ENCODE results near the gene ITGB2.
A peak's percentile ranks its signal among the peaks of the same experiment; 100 is the strongest.

ITGB2 gene

DNA sequence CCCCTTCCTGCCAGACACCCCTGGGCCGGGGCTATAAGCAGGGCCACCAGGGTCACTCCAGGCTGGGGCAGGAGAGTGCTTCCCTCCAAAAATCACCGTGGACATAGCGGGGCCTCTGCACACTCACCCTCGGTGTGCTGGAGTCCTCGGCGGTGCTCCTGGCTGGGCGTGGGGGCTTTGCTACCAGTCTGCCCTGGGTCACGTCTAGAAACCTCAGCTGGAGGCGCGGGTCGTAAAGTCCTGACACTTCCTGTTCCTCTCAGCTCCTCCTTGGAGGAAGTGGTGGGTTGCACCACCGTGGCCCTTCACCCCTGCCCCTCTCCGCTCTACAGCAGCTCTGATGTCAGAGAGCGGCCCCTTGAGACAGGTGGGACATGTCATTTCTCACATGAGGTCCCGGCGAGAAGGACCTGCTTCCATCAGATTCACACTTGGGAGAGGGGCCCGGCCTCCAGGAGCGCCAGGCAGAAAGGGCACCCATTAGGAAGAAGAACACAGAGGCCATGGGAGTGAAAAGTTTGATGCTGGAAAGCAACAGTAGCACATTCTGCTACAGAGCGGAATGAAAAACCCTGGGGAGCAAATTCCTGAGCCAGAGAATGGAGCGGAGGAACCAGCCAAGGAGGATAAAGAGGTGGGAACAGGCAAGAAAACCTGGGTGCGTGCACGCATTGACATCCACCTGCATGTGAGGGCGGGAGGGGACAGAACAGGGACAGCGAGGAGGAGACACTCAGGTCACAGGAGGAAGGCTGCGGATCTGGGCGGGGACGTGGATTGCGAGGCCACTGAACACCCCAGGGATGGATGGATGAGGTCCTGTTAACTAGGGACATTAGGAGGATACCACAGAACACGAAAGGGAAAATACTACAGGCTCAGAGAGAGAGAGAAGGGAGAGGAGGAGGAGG lies at the start of gene ITGB2:
ITGB2 (minus strand) TSS at position 206 of the 911 bp plus-strand sequence. CDS start 10,117 bp downstream, outside the sequence.
- H3K27me3 Mint-ChIP-seq: no peaks in the 10 kb centered on the region
- intact Hi-C loops (cut with micrococcal nuclease): no loop called here
- H3K9me3 Mint-ChIP-seq: no peaks in the 10 kb centered on the region
- H3K36me3 Mint-ChIP-seq (ENCODE audit: low read depth): peaks cover 57% of the 10 kb centered on the region
- H3K4me3 Mint-ChIP-seq: peak within 1 kb of the TSS; percentile 91
- H3K27ac Mint-ChIP-seq: peak within 1 kb of the TSS; percentile 80
- H3K4me1 Mint-ChIP-seq (ENCODE audit: low read depth): peaks cover 82% of the 10 kb centered on the region

DNA sequence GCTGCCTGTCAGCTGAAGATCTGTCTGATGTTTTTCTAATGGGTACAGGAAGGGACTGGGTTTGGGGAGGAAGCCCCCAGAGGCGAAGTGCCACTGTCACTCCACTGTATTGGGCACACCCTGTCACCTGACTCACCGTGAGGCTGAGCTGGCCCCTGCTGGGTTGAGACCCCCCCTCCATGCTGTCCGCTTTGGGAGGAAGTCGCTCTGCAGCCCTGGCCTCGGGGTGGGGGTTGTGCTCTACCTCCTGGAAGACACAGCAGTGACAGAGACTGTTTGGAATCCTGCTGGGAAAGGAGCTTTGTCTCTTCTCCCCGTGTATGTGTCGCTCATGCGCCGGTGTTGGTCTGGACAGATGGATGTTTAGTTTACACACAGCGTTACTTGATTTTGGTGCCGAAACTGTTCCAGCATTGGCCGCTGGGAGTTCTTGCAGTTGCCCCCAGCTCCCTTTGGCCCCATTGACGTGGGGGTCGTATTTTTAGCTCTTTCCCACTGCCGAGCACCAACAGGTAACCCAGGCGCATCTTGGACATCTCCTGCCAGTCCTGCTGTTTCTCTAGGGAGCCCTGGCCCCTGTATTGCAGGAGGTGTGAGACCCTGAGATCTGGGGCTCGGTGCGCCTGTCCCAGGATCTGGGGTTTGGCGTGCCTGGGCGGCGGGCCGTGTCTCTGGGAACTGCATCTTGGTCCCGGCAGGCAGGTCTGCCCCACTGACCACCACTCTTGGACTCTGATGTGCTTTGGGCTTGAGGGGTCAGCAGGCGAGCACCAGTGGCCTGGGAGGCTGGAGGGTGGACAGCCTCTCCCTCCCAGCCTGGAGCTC lies 49.4 kb upstream of the ITGB2 start:
- Mint-ChIP-seq H3K4me3 (no peak overlapping the region), H3K27ac (peak overlapping the region; percentile 6), H3K27me3 (peaks cover 3% of the 10 kb centered on the region), H3K9me3 (no peaks in the 10 kb centered on the region), H3K36me3 (ENCODE audit: low read depth) (peaks cover 92% of the 10 kb centered on the region), H3K4me1 (ENCODE audit: low read depth) (peaks cover 65% of the 10 kb centered on the region)
- intact Hi-C loops (cut with micrococcal nuclease): no loop called here

DNA sequence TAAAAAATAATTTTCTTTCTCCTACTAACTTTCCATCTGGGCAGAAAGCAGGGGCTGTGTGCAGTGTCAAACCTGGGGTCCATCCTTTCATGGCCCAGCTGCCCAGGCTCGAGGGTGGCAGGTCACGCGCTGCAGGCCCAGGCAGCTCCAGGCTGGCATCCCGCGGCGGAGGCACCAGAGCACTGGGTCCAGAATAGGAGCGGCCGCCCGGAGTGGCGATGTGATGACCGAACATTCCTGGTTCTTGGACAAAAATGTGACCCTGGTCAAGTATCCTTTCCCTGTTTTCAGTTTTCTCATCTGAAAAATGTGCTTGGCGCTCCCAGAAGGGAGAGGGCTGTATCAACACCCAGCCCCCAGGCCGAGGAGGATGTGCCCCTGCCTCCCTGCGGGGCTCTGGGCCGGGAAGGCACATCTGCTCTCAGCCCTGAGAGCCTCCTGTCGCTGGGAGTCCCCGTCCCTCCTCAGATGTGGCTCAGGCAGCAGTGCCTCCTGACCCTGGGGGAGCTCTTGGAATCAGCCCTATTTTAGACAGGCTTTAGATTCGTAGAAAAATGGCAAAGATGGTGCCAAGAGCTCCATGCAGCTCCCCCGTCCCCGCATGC lies 48.5 kb upstream of the ITGB2 start:
- intact Hi-C loops (cut with micrococcal nuclease): no loop called here
- Mint-ChIP-seq H3K4me3 (no peak overlapping the region), H3K36me3 (ENCODE audit: low read depth) (peaks cover 92% of the 10 kb centered on the region), H3K9me3 (no peaks in the 10 kb centered on the region), H3K4me1 (ENCODE audit: low read depth) (peaks cover 73% of the 10 kb centered on the region), H3K27ac (peak overlapping the region; percentile 6), H3K27me3 (peaks cover 6% of the 10 kb centered on the region)

DNA sequence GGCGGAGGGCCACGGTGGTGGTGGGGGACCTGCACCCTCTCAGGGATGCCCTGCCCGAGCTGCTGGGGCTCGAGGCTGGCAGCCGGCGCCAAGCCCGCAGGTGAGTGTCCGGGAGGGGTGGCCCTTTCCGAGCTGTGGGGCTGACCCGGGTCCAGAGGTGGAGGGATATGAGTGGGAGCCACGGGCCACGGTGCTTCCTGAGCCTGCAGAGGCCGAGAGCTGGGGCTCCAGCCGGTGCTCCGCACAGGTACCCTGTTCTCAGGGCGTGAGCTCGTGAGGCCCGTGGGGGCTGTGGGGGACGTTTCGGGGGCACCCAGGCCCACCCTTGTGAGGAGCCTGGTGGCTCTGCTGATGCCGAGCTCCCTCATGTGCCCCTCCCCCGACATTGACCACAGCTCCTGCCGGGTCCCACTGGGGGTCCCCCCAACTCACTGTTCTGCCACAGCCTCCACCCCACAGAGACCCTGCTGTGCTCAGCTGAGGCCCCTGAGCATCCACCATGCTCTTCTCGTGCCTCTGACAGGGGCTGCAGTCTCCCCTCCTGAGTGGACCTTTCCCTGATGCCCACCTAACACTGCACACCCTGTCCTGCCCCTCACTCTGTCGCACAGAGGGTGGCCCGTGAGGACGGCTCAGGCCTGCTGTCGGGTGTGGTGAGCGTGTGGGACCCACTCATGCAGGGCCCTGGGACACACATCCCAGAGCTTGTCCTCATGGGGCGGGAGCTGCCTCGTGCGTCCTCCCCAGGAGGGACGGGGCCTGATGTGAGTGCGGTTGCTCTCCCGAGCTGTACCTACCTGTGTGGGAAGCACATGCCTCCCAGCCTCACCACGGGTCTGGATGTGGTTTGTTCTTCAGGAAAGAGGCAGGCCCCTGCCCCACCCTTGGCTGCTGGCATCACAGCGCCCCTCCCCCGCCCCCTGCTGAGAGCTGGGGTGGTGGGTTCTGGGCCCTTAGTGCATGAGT lies 46.7 kb upstream of the ITGB2 start:
- Mint-ChIP-seq H3K9me3 (no peaks in the 10 kb centered on the region), H3K27ac (peak overlapping the region; percentile 15), H3K4me3 (no peak overlapping the region), H3K4me1 (ENCODE audit: low read depth) (peaks cover 67% of the 10 kb centered on the region), H3K36me3 (ENCODE audit: low read depth) (peaks cover 92% of the 10 kb centered on the region), H3K27me3 (peaks cover 6% of the 10 kb centered on the region)
- intact Hi-C loops (cut with micrococcal nuclease): no loop called here

DNA sequence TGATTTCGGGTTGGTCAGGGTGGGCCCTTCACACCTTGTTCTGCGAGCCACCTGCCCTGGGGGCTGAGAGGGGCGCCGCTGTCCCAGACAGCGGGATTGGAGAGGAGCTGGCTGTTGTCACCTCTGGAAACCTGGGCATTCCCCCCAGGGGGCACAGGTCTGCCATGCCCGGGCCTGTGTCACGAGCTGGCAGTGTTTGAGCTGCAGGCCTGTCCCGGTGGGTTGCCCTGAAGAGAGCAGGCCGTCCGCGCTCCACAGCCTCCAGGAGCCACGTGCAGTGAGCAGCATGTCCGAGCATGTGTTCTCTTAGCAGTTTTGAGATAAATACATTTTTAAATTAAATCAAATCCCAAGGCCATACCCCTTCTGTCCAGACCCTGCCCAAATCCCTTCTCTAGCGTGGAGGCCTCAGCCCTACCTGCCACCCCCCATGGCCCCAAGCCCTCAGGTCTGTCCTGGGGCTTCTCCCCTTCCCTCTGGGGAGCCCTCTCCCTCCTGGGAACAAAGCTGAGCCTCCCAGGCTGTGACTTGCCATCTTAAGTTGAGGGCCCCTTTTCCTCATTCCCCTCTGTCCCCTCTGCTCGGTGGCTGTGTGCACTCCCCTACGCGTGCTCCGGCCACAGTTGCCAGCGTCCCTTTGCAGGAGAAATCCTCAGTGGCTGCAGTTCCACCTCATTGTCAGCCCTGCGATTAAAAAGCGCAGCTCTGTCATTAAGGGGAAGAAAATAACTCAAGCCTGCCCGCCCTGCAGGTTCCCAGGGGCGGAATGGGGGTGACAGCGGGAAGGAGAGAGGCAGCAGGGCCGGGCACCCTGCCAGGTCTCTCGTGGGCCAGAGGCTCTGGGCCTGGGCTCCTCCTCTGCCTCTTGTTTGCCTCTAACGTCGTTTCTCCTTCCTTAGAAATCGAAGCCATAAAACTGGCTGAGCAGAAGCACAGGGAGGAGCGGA lies 45.7 kb upstream of the ITGB2 start:
- Mint-ChIP-seq H3K27me3 (peaks cover 6% of the 10 kb centered on the region), H3K9me3 (no peaks in the 10 kb centered on the region), H3K27ac (no peak overlapping the region), H3K4me3 (no peak overlapping the region), H3K4me1 (ENCODE audit: low read depth) (peaks cover 61% of the 10 kb centered on the region), H3K36me3 (ENCODE audit: low read depth) (peaks cover 92% of the 10 kb centered on the region)
- intact Hi-C loops (cut with micrococcal nuclease): no loop called here

DNA sequence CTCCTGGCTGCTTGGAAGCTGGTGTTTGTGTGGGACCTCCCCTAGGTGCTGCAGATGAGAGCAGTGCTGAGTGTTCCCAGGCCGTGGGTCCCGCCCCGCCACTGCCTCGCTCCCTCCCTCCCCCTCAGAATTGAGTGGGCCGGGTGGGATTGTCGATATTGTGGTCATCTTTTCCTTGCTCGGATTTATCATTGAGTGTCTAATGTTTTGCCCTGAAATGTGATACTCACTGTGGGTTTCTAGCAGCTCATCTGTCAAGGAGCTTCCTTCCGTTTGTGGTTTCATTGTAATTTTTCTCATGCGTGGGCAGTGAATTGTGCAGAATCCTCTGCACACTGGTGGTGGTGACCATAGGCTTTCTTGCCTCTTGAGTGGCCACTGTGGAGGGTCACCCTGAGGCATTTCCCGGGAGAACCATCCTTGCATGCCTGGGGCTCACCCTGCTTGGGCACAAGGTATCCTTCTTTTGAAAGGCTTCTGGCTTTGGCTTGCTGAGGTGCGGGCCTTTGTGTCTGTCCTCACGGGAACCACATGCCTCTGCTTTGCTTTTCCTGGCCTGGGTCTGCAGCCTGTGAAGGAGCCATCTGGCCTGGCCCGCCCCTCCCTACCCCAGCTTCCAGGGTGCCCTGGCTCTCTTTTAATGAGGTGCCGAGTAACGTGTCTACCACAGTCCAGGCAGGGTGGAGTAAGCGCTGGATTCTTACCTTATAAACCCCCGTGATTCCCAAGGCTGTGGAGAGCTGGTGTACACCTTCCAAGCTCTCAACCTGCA lies 44.7 kb upstream of the ITGB2 start:
- Mint-ChIP-seq H3K27me3 (peaks cover 6% of the 10 kb centered on the region), H3K36me3 (ENCODE audit: low read depth) (peaks cover 92% of the 10 kb centered on the region), H3K4me3 (no peak overlapping the region), H3K9me3 (no peaks in the 10 kb centered on the region), H3K4me1 (ENCODE audit: low read depth) (peaks cover 59% of the 10 kb centered on the region), H3K27ac (no peak overlapping the region)
- intact Hi-C loops (cut with micrococcal nuclease): no loop called here

DNA sequence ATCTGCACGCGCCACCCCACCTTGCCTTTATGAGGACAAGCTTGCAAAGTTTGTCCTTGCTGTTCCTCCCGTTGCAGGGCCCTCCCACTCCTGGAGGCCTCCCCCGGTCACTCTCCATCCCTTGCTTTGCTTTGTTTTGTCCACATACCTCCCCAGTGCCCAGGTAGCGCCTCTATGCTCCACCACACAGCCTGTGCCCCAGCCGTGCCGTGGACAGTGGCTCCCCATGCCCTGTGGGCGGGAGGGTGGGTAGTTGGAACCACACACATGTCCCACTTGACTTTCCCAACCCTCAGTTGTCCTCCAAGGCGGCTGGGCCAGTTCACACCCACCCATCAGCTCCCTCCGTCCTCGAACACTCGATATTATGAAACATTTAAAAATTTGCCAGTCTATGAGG lies 43.7 kb upstream of the ITGB2 start:
- intact Hi-C loops (cut with micrococcal nuclease): no loop called here
- Mint-ChIP-seq H3K4me1 (ENCODE audit: low read depth) (peaks cover 49% of the 10 kb centered on the region), H3K9me3 (no peaks in the 10 kb centered on the region), H3K36me3 (ENCODE audit: low read depth) (peaks cover 92% of the 10 kb centered on the region), H3K4me3 (no peak overlapping the region), H3K27ac (no peak overlapping the region), H3K27me3 (peaks cover 6% of the 10 kb centered on the region)

DNA sequence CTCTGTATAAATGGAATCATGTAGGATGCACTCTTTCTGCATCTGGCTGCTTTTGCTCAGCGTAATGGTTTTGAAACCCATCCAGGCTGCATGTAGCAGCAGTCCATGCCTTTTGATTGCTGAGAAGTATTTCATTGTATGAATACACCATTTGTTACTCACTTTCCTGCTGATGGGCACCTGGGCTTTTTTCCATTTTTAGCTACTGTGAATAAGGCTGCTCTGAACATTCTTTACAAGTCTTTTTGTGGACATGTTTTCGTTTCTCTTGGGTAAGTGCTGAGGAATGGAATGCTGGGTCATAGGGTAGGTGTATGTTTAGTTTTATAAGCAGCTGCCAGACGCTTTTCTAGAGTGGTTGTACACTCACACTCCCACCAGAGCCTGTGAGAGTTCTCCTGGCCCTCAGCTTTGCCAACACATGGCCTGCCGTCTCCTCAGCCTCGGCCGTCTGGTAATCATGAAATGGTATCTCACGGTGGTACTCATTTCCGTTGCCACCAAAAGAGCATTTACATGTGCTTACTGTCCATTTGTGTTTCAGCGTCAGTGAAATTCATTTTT lies 41.8 kb upstream of the ITGB2 start:
- intact Hi-C loops (cut with micrococcal nuclease): no loop called here
- H3K27me3 Mint-ChIP-seq: peaks cover 6% of the 10 kb centered on the region
- peaks cover 31% of the 10 kb centered on the region for H3K4me1 Mint-ChIP-seq (ENCODE audit: low read depth)
- no peak overlapping the region for H3K27ac Mint-ChIP-seq
- H3K4me3 Mint-ChIP-seq: no peak overlapping the region
- H3K9me3 Mint-ChIP-seq: no peaks in the 10 kb centered on the region
- H3K36me3 Mint-ChIP-seq (ENCODE audit: low read depth): peaks cover 92% of the 10 kb centered on the region

DNA sequence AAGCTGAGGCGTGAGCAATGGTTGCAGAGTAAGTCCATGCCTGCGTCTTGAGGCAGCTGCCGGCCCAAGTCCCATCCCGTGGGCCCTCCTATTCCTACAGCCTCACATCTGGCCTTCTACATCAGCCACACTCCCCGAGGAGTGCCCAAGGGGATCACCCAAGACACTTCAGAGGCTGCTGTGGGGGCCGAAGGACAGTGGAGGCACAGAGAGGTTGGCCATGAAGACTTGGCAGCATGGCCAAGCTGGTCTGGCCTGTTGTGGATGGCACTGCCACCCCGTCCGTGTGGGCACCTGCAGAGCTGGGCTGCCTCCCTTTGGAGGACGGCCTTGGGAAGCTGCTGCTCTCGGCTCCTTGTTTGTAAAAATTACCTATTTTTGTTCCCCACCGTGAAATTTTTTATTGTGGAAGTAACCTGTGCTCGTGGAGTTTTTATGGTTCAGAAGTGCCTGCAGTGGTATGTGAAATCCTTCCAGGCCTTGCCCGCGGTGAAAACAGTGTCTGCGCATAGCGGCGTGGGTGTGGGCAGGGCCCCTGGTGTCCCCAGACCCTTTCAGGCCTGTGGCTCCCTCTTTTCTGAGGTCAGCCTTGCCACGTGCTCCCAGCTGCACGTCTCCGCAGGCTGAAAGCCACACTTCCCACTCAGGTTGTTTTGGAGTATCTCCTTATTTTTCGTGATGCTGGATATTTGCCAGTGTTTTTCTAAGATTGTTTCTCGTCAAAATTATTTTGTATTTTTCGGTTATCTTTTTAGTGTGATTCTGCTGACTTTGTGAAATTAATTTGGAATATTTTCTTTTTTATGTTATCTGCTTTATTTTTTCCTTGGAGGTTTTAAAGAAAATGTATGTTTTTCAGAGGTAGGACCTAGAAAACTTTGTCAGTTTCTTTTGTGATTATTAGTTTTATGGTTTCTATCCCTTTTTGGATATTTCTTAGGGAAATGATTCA lies 39.7 kb upstream of the ITGB2 start:
- no peaks in the 10 kb centered on the region for H3K9me3 Mint-ChIP-seq
- intact Hi-C loops (cut with micrococcal nuclease): no loop called here
- peaks cover 11% of the 10 kb centered on the region for H3K4me1 Mint-ChIP-seq (ENCODE audit: low read depth)
- peaks cover 97% of the 10 kb centered on the region for H3K36me3 Mint-ChIP-seq (ENCODE audit: low read depth)
- no peak overlapping the region for H3K27ac Mint-ChIP-seq
- no peak overlapping the region for H3K4me3 Mint-ChIP-seq
- H3K27me3 Mint-ChIP-seq: peaks cover 2% of the 10 kb centered on the region

DNA sequence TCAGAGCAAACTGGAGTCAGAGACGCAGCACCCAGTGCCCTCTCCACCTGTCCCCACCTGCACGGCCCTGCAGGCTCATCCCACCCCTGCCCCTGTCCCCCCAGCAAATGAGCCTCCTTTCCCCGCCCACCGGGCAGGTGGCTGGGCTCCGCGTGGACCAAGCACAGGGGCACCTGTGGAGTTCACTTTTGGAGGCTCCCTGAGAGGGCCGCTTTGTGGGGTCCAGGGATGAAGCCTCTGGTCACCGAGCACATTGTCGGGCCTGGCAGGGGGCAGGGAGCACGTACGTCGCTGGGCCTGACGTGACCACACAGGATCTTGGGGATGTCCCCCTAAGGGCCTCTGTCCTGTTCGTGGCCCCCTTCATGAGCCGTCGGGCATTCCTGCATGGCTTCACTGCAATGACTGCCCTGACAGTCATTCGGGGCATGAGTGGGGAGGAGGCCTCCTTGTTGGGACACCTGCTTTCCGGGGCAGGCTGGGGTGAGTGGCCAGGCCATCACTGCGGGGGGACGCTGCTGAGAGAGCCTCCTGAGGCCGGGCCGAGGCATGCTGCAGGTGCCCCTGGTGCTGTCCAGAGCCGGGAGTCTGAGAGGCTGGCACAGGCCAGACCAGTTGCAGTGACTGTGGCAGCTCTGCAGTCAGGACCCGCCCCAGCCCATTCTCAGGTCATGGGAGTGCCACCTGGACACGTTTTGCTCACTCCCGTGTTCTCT lies 38.8 kb upstream of the ITGB2 start:
- H3K36me3 Mint-ChIP-seq (ENCODE audit: low read depth): peaks cover 97% of the 10 kb centered on the region
- H3K4me1 Mint-ChIP-seq (ENCODE audit: low read depth): peaks cover 3% of the 10 kb centered on the region

More for the DNA sequence above, 38.8 kb upstream of the ITGB2 start:
- Mint-ChIP-seq H3K27me3 (peaks cover 2% of the 10 kb centered on the region), H3K9me3 (no peaks in the 10 kb centered on the region), H3K27ac (no peak overlapping the region), H3K4me3 (no peak overlapping the region)
- intact Hi-C loops (cut with micrococcal nuclease): no loop called here

Measured in dendritic cell treated with granulocyte-macrophage colony-stimulating factor and Interleukin-4, amounts not matched to agents 40 ng/mL and 50 ng/mL, for 4 days (primary cell).